ENCODE measurements around the gene NDUFS6. TPM values are rescaled to one million over a fixed set of nuclear protein-coding genes. Genes with fewer than 3 reads are reported as not detected.

Gene NDUFS6
- total RNA-seq, 1 donor from 2014 or later = 22.5 TPM

DNA sequence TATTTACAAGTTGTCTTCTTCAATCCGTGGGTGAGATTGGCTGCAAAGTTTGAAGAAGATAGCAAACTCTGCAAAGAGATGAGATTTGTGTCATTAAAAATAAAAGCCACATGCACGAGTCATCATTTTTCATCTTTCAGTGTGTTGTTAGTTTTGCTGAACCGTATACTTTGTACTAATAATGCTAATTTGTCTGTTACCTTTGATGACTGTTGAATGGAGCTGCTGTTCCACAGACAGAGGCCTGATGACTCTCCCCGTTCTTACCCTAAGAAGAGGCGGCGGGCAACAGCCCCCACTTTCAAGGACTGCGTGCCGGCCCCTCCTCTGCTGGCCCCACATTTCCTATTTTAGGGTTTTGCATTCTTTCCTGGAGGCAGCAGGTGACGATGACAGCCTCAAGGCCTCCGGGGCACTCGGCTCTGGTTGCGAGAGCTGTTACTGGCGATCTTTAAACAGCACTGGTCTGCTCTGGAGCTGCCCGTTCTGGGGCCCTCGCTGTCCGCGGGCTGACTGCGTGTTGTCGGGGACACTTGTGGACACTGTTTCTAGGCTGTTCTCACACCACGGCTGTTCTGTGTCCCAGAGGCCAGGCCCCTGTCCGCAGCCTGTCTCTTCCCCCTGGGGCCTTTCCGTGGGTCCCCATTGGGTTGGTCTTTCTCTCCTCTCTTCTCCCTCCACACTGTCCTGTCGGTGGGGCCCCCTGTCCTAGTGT, 35.1 kb downstream of the NDUFS6 start:
- TF ChIP-seq, protein P1, sequence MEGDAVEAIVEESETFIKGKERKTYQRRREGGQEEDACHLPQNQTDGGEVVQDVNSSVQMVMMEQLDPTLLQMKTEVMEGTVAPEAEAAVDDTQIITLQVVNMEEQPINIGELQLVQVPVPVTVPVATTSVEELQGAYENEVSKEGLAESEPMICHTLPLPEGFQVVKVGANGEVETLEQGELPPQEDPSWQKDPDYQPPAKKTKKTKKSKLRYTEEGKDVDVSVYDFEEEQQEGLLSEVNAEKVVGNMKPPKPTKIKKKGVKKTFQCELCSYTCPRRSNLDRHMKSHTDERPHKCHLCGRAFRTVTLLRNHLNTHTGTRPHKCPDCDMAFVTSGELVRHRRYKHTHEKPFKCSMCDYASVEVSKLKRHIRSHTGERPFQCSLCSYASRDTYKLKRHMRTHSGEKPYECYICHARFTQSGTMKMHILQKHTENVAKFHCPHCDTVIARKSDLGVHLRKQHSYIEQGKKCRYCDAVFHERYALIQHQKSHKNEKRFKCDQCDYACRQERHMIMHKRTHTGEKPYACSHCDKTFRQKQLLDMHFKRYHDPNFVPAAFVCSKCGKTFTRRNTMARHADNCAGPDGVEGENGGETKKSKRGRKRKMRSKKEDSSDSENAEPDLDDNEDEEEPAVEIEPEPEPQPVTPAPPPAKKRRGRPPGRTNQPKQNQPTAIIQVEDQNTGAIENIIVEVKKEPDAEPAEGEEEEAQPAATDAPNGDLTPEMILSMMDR (IDR thresholded peaks at IDR 0.05) = no peak
- H3K27me3 Mint-ChIP-seq = peaks cover 11% of the 10 kb centered on the region
- no peaks in the 10 kb centered on the region for H3K9me3 Mint-ChIP-seq
- intact Hi-C loops (cut with micrococcal nuclease) = no loop called here
- CTCF ChIA-PET = no interaction called here
- H3K27ac Mint-ChIP-seq = no peak overlapping the region
- no peaks in the 10 kb centered on the region for H3K36me3 Mint-ChIP-seq (ENCODE audit: low read depth)
- ATAC-seq (ENCODE audit: low read depth) (no peak), DNase-seq (no peak)
- no peaks in the 10 kb centered on the region for H3K4me1 Mint-ChIP-seq
- POLR2A ChIA-PET = no interaction called here
- H3K4me3 Mint-ChIP-seq = no peak overlapping the region

DNA sequence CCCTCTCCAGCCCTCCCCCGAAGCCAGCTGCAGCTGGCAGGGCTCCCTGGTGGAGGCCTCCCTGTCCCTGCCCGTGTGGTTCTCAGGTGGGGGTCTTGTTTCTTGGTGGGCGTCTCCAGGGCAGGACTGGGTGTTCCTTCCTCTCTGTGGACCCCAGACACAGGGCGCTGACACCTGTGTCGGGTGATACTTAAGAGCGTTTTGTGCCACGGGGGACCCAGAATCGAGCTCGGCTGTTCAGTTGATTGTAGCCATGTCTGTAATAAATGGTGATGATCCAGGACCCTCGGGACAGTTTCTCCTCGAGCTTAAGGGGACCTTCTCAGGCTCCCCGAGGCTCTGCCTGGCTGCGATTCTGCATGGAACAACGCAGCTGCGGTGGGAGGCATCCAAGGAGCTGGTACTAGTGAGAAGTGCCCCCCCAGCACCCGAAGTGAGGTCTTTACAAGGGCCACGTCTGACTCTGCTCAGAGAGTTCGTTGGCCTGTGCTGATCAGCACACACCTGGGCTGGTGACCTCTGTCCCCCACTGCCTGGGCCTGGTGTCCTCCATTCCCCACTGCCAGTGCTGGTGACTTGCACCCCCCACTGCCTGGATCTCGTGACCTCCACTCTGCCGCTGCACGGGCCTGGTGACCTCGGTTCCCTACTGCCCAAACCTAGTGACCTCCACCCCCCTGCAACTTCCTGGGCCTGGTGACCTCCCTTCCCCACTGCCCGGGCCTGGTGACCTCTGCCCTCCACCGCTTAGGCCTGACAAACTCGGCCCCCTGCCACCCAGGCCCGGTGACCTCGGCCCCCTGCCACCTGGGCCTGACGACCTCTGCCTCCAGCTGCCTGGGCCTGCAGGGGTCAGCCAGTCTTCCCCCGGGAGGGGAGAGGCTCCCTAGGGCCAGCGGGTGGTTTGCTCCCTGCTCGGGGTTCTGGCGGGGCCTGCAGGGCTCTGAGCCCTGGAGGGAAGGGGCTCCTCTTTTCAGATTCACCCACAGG, 36.0 kb downstream of the NDUFS6 start:
- Mint-ChIP-seq H3K36me3 (ENCODE audit: low read depth) (no peaks in the 10 kb centered on the region), H3K27ac (no peak overlapping the region), H3K27me3 (peaks cover 13% of the 10 kb centered on the region), H3K4me1 (no peaks in the 10 kb centered on the region), H3K4me3 (no peak overlapping the region), H3K9me3 (no peaks in the 10 kb centered on the region)
- TF ChIP-seq, protein P1 (IDR thresholded peaks at IDR 0.05) = no peak
- CTCF ChIA-PET = no interaction called here
- intact Hi-C loops (cut with micrococcal nuclease) = no loop called here
- POLR2A ChIA-PET = no interaction called here
- no peak for ATAC-seq (ENCODE audit: low read depth)
- no peak for DNase-seq

DNA sequence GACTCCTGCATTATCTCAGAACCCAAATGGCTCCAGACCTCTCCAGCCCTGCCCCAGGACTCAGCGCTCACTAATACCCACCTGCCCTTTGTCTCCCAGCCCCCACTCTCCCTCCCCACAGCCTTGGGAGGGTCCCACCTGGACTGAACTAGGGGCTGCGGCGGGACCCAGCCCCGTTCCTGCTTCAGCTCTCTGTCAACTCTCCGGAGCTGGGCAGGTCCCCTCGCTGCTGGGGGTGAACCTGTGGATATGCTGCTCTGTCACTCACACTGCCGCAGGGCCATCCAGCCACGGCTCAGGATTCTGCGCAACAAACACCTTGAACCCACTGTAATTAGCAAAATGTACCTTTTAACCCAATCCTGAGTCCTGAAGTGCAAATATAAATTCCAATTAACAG, 36.8 kb downstream of the NDUFS6 start:
- H3K27me3 Mint-ChIP-seq = peaks cover 16% of the 10 kb centered on the region
- ATAC-seq (ENCODE audit: low read depth) = no peak
- no peaks in the 10 kb centered on the region for H3K9me3 Mint-ChIP-seq
- intact Hi-C loops (cut with micrococcal nuclease) = no loop called here
- ChIA-PET CTCF (no interaction called here), POLR2A (no interaction called here)
- no peak overlapping the region for H3K4me3 Mint-ChIP-seq
- TF ChIP-seq, protein P1 (IDR thresholded peaks at IDR 0.05) = no peak
- DNase-seq = no peak
- H3K4me1 Mint-ChIP-seq = no peaks in the 10 kb centered on the region
- no peak overlapping the region for H3K27ac Mint-ChIP-seq
- H3K36me3 Mint-ChIP-seq (ENCODE audit: low read depth) = no peaks in the 10 kb centered on the region

DNA sequence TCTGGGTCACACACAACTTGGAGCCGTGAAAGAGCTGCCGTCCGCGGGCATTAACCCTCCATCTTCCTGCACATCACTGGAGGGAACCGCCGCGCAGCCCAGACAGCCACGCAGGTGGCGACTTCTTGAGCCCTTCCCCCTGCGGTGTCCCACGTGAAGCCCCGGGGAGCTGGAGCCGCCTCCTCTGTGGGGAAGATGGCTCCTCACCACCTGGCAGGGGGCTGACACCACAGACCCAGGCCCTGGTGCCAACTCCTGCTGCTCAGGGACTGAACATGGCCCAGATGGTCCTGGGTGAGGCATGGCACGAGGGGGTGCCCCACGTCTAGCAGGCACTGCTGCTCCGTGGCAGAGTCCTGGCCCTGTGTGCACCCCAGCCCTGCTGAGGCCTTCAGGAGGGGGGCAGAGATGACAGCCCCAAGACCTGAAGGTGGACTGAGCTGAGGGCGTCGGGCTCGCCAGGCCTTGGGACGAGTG, 38.9 kb downstream of the NDUFS6 start:
- Mint-ChIP-seq H3K27me3 (peaks cover 19% of the 10 kb centered on the region), H3K4me3 (no peak overlapping the region), H3K9me3 (no peaks in the 10 kb centered on the region), H3K27ac (no peak overlapping the region), H3K36me3 (ENCODE audit: low read depth) (no peaks in the 10 kb centered on the region), H3K4me1 (no peaks in the 10 kb centered on the region)
- DNase-seq (no peak), ATAC-seq (ENCODE audit: low read depth) (no peak)
- TF ChIP-seq, protein P1 (IDR thresholded peaks at IDR 0.05) = no peak
- intact Hi-C loops (cut with micrococcal nuclease) = no loop called here
- ChIA-PET POLR2A (no interaction called here), CTCF (no interaction called here)

All from activated B cell treated with CpG ODN at 0.5 μM for 24 hours (primary cell).